ENCODE data around the gene GNB3.
"Not testable (repeated sequence)": the region's sequence is repeated elsewhere in the genome, so short reads cannot be mapped to it uniquely, and the experiment has no call there.

GNB3 gene

DNA sequence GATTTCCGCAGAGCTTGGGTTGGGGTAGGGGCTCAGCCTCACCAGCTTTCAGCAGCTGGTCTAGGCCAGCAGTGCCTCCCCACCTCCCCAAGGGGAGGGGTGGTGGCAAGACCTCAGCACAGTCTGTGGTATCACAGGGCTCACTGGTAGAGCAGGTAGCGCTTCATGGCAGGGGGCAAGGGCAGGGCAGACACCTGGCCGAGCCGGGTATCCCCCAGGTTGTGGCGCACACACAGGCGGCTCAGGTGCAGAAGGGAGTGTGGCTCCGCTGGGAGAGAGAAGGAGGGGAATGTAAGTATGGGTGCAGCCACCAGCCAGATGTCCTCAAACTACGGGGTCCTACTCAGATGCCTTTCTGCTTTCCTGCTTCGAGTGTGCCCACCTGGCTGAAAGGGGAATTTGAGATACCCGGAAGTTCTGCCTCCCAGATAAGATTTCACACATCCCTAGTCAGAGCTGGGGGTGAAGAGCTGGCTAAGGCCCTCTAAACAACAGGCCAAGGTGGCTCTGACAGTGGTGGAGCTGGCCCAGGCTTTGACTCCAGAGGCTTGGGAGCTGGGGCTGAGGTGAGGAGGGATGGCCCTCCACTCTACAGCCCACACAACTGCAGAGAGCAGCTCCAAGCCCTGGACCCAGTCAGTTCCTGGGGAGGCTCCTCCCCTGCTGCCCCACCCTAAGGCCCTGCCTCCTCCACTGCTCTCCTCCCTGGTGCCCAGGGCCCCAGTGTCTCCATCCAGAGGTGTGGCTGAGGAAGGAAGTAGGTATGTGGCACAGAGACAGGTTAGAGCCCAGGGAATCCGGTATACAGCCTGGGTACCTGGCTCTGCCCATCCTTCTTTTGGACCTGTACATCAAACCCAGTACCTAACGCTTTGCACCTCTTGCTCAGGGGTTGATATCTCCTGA, 30.6 kb downstream of the GNB3 start:
- DNase-seq: peak; percentile 48
- Histone ChIP-seq H3K4me1 (peaks cover 14% of the 10 kb centered on the region), H3K4me3 (ENCODE audit: low read depth, low read length) (peak overlapping the region; percentile 86), H3K27me3 (no peaks in the 10 kb centered on the region), H3K36me3 (peaks cover 34% of the 10 kb centered on the region), H3K9me3 (no peaks in the 10 kb centered on the region)
- peak; percentile 8; the same call in 1 of the 2 replicates for TF ChIP-seq CTCF (IDR thresholded peaks at IDR 0.05; ENCODE audit: low read depth, low read length)

- Histone ChIP-seq H3K27me3 (no peaks in the 10 kb centered on the region), H3K9me3 (no peaks in the 10 kb centered on the region), H3K36me3 (peaks cover 32% of the 10 kb centered on the region), H3K4me3 (ENCODE audit: low read depth, low read length) (peak overlapping the region; percentile 86), H3K4me1 (peaks cover 8% of the 10 kb centered on the region; the same call in 1 of the 2 replicates)
- TF ChIP-seq CTCF (IDR thresholded peaks at IDR 0.05; ENCODE audit: low read depth, low read length): peak; percentile 93
- peak; percentile 92 for DNase-seq
Measured at GRCh38 chr12:6872073-6873048, 31.6 kb downstream of the GNB3 start.

- Histone ChIP-seq H3K36me3 (peaks cover 34% of the 10 kb centered on the region), H3K4me3 (ENCODE audit: low read depth, low read length) (peak within 1 kb of the TSS; percentile 86), H3K9me3 (no peaks in the 10 kb centered on the region), H3K4me1 (peaks cover 8% of the 10 kb centered on the region; the same call in 1 of the 2 replicates), H3K27me3 (no peaks in the 10 kb centered on the region)
- no peak for TF ChIP-seq CTCF (IDR thresholded peaks at IDR 0.05; ENCODE audit: low read depth, low read length)
- DNase-seq: peak; percentile 100
Measured at GRCh38 chr12:6873094-6874014, 32.6 kb downstream of the GNB3 start, which contains the start of gene SPSB2. Gene SPSB2, minus strand, starts transcription at chr12:6873303. Its CDS starts 402 bp downstream, at chr12:6872901.

- peak overlapping the region; percentile 86 for H3K4me3 ChIP-seq (ENCODE audit: low read depth, low read length)
- H3K9me3 ChIP-seq, H3K27me3 ChIP-seq, DNase-seq, H3K4me1 ChIP-seq: not testable (repeated sequence)
- peaks cover 30% of the 10 kb centered on the region for H3K36me3 ChIP-seq
Measured at GRCh38 chr12:6874015-6874368, 33.3 kb downstream of the GNB3 start.

- H3K4me1 ChIP-seq; H3K36me3 ChIP-seq; H3K9me3 ChIP-seq; DNase-seq; H3K27me3 ChIP-seq; H3K4me3 ChIP-seq (ENCODE audit: low read depth, low read length): not testable (repeated sequence)
Measured at GRCh38 chr12:6879824-6880223, 39.1 kb downstream of the GNB3 start.

- Histone ChIP-seq H3K36me3 (peaks cover 7% of the 10 kb centered on the region), H3K4me3 (ENCODE audit: low read depth, low read length) (no peak overlapping the region), H3K4me1 (peaks cover 6% of the 10 kb centered on the region; the same call in 1 of the 2 replicates), H3K27me3 (no peaks in the 10 kb centered on the region), H3K9me3 (no peaks in the 10 kb centered on the region)
- no peak for DNase-seq
- no peak for TF ChIP-seq CTCF (IDR thresholded peaks at IDR 0.05; ENCODE audit: low read depth, low read length)
Measured at GRCh38 chr12:6883252-6883651, 42.5 kb downstream of the GNB3 start.

Measured in BE2C (cell line).